ENCODE measurements around the gene BANF1. TPM values are rescaled to one million over a fixed set of nuclear protein-coding genes. Genes with fewer than 3 reads are reported as not detected.

Gene BANF1
- total and polyA plus RNA-seq, 2 of the 13 experiments (the other 11 are each of a cell fraction or from before 2014, with no cell fraction given): 40.5 to 86.5 TPM

GRCh38 chr11:66001942-66002647 is at the start of gene BANF1, which contains the start of gene EIF1AD (continued):
- no peak for TF ChIP-seq AFF4 (CRISPR knock-in tag; IDR thresholded peaks at IDR 0.05)
- no peak for TF ChIP-seq ZNF766 (CRISPR knock-in tag; IDR thresholded peaks at IDR 0.05; ENCODE audit: borderline replicate concordance)
- TF ChIP-seq TFDP1 (CRISPR knock-in tag; IDR thresholded peaks at IDR 0.05; ENCODE audit: borderline replicate concordance): peak; percentile 84; the same call in 1 of the 2 replicates
- no peak; the same call in 1 of the 2 replicates for TF ChIP-seq ZNF180 (CRISPR knock-in tag; IDR thresholded peaks at IDR 0.05; ENCODE audit: borderline replicate concordance, low read depth)
- no peak for TF ChIP-seq ARHGAP35 (CRISPR knock-in tag; IDR thresholded peaks at IDR 0.05; ENCODE audit: borderline replicate concordance)
- TF ChIP-seq ZNF256 (CRISPR knock-in tag; conservative IDR thresholded peaks at IDR 0.05): peak; percentile 72
- 0 out of 2 replicates have a peak, but pooled peaks have one; percentile 24 for TF ChIP-seq SMAD9 (CRISPR knock-in tag; IDR thresholded peaks at IDR 0.05)
- TF ChIP-seq FOSL2 (CRISPR knock-in tag; IDR thresholded peaks at IDR 0.05): peak; percentile 71
- peak; percentile 93 for TF ChIP-seq PHF8 (CRISPR knock-in tag; IDR thresholded peaks at IDR 0.05)
- TF ChIP-seq ZNF549 (CRISPR knock-in tag; IDR thresholded peaks at IDR 0.05): no peak
- TF ChIP-seq HMGXB3 (CRISPR knock-in tag; IDR thresholded peaks at IDR 0.05; ENCODE audit: borderline replicate concordance): peak; percentile 46; the same call in 1 of the 2 replicates
- peak; percentile 95; the same call in 1 of the 2 replicates for TF ChIP-seq ZBTB1 (CRISPR knock-in tag; IDR thresholded peaks at IDR 0.05; ENCODE audit: borderline replicate concordance)
- TF ChIP-seq ZNF234 (CRISPR knock-in tag; conservative IDR thresholded peaks at IDR 0.05): peak; percentile 73
- no peak for TF ChIP-seq ZNF7 (CRISPR knock-in tag; IDR thresholded peaks at IDR 0.05)
- peak; percentile 82 for TF ChIP-seq RBM22 (optimal IDR thresholded peaks at IDR 0.05; ENCODE audit: low read length)
- TF ChIP-seq PAXIP1 (CRISPR knock-in tag; conservative IDR thresholded peaks at IDR 0.05): peak; percentile 63

Measured in HepG2 (cell line).